Measurements from ENCODE around the gene SF3B5. TPM values are rescaled to one million over a fixed set of nuclear protein-coding genes. Genes with fewer than 3 reads are reported as not detected.

SF3B5 gene
- total and polyA plus RNA-seq, 2 donors from 2014 or later: 101 to 420 TPM

GRCh38 chr6:144138542-144138941 lies 43.2 kb upstream of the SF3B5 start:
- intact Hi-C loops (cut with DNase I): no loop called here
- H3K27me3 ChIP-seq (ENCODE audit: control insufficient read depth, insufficient read depth, low read length): no peaks in the 10 kb centered on the region
- H3K9ac ChIP-seq (ENCODE audit: low read length in 3 of 3): no peak overlapping the region
- H3K4me3 ChIP-seq (ENCODE audit: low read length in 3 of 3): no peak overlapping the region
- FAIRE-seq (no peak), DNase-seq (no peak)
- H3K27ac ChIP-seq (ENCODE audit: low read depth in 2 of 2, low read length in 2 of 2): no peak overlapping the region
- no peaks in the 10 kb centered on the region for H3K36me3 ChIP-seq (ENCODE audit: control insufficient read depth in 2 of 3, insufficient read depth in 3 of 3, low read length in 3 of 3)
- no peaks in the 10 kb centered on the region for H3K4me1 ChIP-seq (ENCODE audit: control insufficient read depth in 2 of 3, insufficient read depth in 2 of 3, low read depth in 1 of 3, low read length in 3 of 3)
- TF ChIP-seq CTCF (IDR thresholded peaks at IDR 0.05; ENCODE audit: borderline replicate concordance, extremely low read depth, insufficient read depth): no peak
- no peaks in the 10 kb centered on the region for H3K9me3 ChIP-seq (ENCODE audit: control insufficient read depth in 2 of 3, insufficient read depth in 1 of 3, low read length in 3 of 3)

- FAIRE-seq: no peak
- DNase-seq: no peak
- no peak for TF ChIP-seq CTCF (IDR thresholded peaks at IDR 0.05; ENCODE audit: borderline replicate concordance, extremely low read depth, insufficient read depth)
- no peaks in the 10 kb centered on the region for H3K4me1 ChIP-seq (ENCODE audit: control insufficient read depth in 2 of 3, insufficient read depth in 2 of 3, low read depth in 1 of 3, low read length in 3 of 3)
- intact Hi-C loops (cut with DNase I): no loop called here
- no peak overlapping the region for H3K9ac ChIP-seq (ENCODE audit: low read length in 3 of 3)
- H3K9me3 ChIP-seq (ENCODE audit: control insufficient read depth in 2 of 3, insufficient read depth in 1 of 3, low read length in 3 of 3): no peaks in the 10 kb centered on the region
- no peaks in the 10 kb centered on the region for H3K36me3 ChIP-seq (ENCODE audit: control insufficient read depth in 2 of 3, insufficient read depth in 3 of 3, low read length in 3 of 3)
- H3K27me3 ChIP-seq (ENCODE audit: control insufficient read depth, insufficient read depth, low read length): no peaks in the 10 kb centered on the region
- H3K27ac ChIP-seq (ENCODE audit: low read depth in 2 of 2, low read length in 2 of 2): no peak overlapping the region
- H3K4me3 ChIP-seq (ENCODE audit: low read length in 3 of 3): no peak overlapping the region
Observed at GRCh38 chr6:144134737-144135136, 39.4 kb upstream of the SF3B5 start.

GRCh38 chr6:144134176-144134575 lies 38.8 kb upstream of the SF3B5 start:
- no peak for FAIRE-seq

More at GRCh38 chr6:144134176-144134575, 38.8 kb upstream of the SF3B5 start:
- intact Hi-C loops (cut with DNase I): no loop called here
- Histone ChIP-seq H3K4me1 (ENCODE audit: control insufficient read depth in 2 of 3, insufficient read depth in 2 of 3, low read depth in 1 of 3, low read length in 3 of 3) (no peaks in the 10 kb centered on the region), H3K27me3 (ENCODE audit: control insufficient read depth, insufficient read depth, low read length) (no peaks in the 10 kb centered on the region), H3K9me3 (ENCODE audit: control insufficient read depth in 2 of 3, insufficient read depth in 1 of 3, low read length in 3 of 3) (no peaks in the 10 kb centered on the region), H3K4me3 (ENCODE audit: low read length in 3 of 3) (no peak overlapping the region), H3K9ac (ENCODE audit: low read length in 3 of 3) (no peak overlapping the region), H3K27ac (ENCODE audit: low read depth in 2 of 2, low read length in 2 of 2) (no peak overlapping the region), H3K36me3 (ENCODE audit: control insufficient read depth in 2 of 3, insufficient read depth in 3 of 3, low read length in 3 of 3) (no peaks in the 10 kb centered on the region)
- DNase-seq: no peak
- TF ChIP-seq CTCF (IDR thresholded peaks at IDR 0.05; ENCODE audit: borderline replicate concordance, extremely low read depth, insufficient read depth): no peak

All from kidney (tissue), 14 donors.